Hematopoietic multipotent progenitor cell treated with erythropoietin and hydrocortisone succinate and interleukin-3 and kit ligand, for 8 days (in vitro differentiated cells): ENCODE data around the gene TRABD2B.

Experiments used
- DNase-seq: peaks from one replicate; pipeline ENCODE4 v3.0.0-alpha.2; 2015

Gene TRABD2B

DNA sequence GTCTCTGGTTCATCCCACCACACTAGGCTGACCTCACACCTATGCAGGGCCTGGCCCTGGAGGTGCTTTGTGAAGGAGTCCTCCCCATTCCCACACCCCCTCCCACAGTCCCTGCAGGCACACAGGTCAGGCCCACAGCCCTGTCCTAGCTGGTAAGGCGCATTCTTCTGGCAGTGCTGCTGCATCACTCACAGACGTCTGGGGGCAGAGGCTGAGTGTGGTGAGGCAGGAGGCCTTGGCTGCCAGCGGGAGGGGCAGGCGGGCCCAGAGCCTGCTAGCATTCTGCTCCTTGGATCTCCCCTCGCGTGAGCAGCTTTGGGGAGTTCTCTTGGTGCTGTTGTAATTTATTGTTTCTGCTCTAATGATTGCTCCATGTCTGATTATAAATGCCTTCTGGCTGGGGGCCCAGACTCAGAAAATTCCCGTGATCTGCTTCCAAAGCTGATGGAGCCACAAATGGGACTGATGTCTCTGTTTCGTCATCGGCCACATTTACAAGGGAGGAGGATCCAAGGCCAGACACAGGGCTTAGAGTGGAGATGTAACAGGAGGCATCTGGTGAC is 62.9 kb downstream of the TRABD2B start:
- DNase-seq, result no peak

GRCh38 chr1:47932743-47933142 is 64.4 kb downstream of the TRABD2B start:
- DNase-seq, result no peak

GRCh38 chr1:47931395-47931794 is 65.8 kb downstream of the TRABD2B start:
- peak; percentile 5 for DNase-seq

- DNase-seq, result no peak
These were observed 66.9 kb downstream of the TRABD2B start for GRCh38 chr1:47930210-47930840.

DNA sequence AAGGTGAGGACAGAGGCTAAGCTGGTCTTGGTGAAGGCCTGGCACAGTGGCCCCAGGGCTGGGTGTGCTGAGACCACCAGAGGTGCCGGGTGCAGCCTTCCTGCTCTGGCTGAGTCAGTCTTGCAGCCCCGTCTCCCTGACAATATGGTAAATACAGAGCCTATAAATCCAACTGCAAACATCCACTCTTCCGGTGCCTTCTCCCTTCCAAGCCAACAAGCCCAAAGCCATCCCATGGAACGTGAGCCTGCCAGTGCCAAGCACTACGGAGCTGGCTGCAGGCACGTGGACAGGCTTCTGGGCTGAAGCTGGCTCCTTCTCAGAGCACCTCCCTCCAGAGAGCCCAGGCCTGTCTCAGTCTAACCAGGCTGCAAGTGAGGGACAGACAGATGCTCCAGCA is 70.0 kb downstream of the TRABD2B start:
- no peak for DNase-seq

GRCh38 chr1:47926461-47926999 is 70.7 kb downstream of the TRABD2B start:
- no peak for DNase-seq

GRCh38 chr1:47924270-47925048 is 72.7 kb downstream of the TRABD2B start:
- DNase-seq, result no peak

- DNase-seq, result peak; percentile 42
These were observed 75.2 kb downstream of the TRABD2B start for GRCh38 chr1:47921935-47922415.

GRCh38 chr1:47919113-47919833 is 77.9 kb downstream of the TRABD2B start:
- DNase-seq, result no peak

GRCh38 chr1:47918257-47918867 is 78.8 kb downstream of the TRABD2B start:
- peak; percentile 14 for DNase-seq

DNA sequence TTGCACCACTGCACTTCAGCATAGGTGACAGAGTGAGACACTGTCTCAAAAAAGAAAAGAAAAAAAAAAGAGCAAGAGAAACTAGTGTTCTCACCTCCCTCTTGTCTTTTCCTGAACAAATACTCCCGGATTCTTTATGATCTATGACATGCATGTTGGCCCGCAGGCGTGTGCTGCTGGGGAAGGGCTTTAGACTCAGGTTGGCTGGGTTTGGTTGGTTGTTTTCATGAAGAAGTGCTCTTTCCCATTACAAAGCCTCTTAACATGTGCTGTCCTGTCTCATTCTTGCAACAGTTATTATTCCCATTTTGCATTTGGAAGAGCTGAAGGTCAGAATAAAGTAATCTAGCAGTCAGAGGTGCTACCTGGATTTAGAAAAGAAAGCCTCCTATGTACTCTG is 79.5 kb downstream of the TRABD2B start:
- no peak for DNase-seq

GRCh38 chr1:47915677-47916353 is 81.4 kb downstream of the TRABD2B start:
- DNase-seq, result no peak

- no peak for DNase-seq
These were observed 82.1 kb downstream of the TRABD2B start for GRCh38 chr1:47914952-47915676.

DNA sequence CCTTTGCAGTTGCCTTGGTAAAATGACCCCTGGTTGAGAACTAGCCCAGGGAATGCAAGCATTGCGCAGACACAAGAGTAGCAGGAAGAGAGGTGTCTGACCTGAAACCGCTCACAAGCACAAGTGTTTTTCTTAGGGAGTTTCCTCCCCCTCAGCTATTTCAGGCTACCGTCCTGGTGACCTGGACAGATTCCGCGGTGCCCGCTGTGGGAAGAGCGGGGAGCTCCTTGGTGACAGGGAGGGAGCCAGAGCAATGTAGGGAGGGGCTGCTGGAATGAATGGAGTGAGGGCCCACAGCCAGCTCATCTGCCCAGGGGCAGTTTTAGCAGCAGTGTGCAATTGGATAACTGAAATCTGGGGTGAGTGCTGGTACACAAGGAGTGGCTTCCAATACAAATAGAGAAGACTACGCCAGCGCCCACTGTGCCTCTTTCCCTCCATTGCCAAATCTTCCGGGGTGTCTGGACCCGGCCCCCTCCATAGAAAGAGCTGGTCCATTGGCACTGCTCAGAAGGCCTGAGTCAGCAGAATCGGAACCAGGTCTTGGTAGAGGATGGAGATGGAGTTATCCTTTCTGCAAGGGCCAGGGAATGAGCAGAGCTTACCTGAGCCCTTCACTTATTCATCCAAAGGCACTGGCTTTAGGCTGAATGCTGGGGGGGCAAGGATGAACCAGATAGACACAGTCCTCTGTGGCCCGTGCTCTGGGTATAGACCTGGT is 82.8 kb downstream of the TRABD2B start:
- DNase-seq, result no peak

DNA sequence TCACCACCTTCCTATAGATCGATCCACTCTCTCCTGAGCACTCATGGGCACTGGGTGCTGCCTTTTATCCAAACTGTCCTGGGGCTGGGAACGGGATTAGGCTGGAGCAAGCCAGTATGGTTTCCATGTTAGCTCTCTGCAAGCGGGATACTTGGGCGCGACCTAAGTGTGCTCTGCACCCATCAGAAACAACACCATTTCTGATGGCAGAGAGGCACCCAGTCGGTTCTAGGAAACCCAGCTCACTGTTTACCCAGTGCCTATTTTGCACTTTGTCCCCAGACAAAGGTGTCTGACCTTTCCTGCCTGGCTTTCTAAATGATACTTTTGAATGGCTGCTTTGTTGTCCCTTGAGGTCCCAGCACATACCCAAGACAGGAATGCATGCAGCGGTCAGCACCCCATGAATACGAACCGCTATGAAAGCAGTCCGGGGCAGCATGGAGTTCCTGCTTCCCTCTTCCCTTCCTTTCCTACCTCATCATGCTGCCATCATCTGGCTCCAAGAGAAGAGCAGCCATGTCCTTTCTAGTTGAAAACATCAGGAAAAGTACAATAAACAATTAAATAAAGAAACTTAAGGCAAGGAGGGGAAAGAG is 83.9 kb downstream of the TRABD2B start:
- no peak for DNase-seq

- no peak for DNase-seq
These were observed 84.4 kb downstream of the TRABD2B start for GRCh38 chr1:47912756-47913155.

DNA sequence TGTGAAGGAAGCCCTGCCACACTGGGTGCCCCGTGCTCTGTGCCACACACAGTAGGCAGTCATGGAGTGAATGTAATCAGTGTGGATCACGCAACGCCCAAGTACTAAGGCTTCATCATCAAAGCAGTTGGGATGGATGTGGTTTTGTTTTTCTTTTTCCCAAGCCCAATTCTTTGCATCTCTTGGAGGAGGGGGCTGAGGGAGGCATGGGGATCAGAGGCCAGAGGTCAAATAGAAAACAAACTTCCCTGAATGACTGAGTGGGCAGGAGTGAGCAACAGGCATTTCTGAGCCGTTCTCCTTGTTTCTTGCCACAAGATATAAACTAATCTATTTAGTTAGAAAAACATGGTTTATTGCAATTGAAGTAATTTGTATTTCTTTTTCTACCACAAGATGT is 85.3 kb downstream of the TRABD2B start:
- DNase-seq, result no peak

- no peak for DNase-seq
These were observed 85.8 kb downstream of the TRABD2B start for GRCh38 chr1:47911424-47911823.

DNA sequence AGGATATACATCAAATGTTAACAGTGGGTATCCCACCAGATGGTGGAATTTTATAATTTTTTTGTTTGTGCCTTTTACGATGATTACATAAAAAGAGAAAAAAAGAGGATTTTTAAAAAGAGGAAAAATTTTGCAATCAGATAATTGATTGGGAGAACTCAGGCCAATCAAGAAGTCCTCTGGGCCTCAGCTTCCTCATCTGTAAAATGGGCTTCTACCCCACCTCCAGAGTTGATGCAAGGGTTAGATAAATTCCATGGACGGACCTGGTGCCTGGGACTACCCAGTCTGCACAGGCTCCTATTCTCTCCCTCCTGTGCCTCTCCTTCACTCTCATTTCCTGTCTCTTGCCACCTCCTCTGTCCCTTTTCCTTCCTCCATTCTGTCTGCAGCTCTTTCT is 88.9 kb downstream of the TRABD2B start:
- DNase-seq, result no peak

GRCh38 chr1:47907177-47907528 is 90.0 kb downstream of the TRABD2B start:
- DNase-seq, result no peak
